Measurements from ENCODE around the gene EPB41L2.

DNA sequence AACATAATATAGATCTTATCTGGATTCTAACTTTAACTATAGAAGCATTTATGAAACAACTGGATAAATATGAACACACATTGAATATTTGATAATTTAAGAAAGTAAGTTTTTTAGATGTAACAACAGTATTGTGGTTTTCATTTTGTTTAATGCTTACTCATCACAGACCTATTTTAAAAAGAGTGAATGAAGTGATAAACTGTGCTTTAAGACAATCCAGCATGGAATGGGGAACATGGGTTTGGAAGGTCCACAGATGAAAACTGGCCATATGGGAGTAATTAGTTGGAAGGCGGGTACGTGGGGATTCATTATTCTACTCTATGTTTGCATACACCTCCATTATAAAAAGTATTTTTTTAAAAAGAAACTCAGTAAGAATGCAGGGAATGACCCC is 21.2 kb downstream of the EPB41L2 start:
- TF ChIP-seq, protein P1, sequence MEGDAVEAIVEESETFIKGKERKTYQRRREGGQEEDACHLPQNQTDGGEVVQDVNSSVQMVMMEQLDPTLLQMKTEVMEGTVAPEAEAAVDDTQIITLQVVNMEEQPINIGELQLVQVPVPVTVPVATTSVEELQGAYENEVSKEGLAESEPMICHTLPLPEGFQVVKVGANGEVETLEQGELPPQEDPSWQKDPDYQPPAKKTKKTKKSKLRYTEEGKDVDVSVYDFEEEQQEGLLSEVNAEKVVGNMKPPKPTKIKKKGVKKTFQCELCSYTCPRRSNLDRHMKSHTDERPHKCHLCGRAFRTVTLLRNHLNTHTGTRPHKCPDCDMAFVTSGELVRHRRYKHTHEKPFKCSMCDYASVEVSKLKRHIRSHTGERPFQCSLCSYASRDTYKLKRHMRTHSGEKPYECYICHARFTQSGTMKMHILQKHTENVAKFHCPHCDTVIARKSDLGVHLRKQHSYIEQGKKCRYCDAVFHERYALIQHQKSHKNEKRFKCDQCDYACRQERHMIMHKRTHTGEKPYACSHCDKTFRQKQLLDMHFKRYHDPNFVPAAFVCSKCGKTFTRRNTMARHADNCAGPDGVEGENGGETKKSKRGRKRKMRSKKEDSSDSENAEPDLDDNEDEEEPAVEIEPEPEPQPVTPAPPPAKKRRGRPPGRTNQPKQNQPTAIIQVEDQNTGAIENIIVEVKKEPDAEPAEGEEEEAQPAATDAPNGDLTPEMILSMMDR (IDR thresholded peaks at IDR 0.05), result no peak
- TF ChIP-seq POLR2AphosphoS5 (IDR thresholded peaks at IDR 0.05) (no peak), POLR2A (IDR thresholded peaks at IDR 0.05) (no peak), EP300 (IDR thresholded peaks at IDR 0.05) (no peak)
